NCI-H1694 treated with DMSO at 0.1 percent for 48 hours (cell line): ENCODE measurements around the gene HIGD1C.
"Not testable (repeated sequence)": the region's sequence is repeated elsewhere in the genome, so short reads cannot be mapped to it uniquely, and the experiment has no call there.

Experiments used
- DNase-seq: peaks from one replicate; lab custom pipeline; 2025; lab: John Stamatoyannopoulos, UW

HIGD1C gene

GRCh38 chr12:50952510-50952909 is at the start of gene HIGD1C:
Gene HIGD1C, plus strand, starts transcription at chr12:50952544. Its CDS starts 1,455 bp downstream, at chr12:50953999.
- no peak for DNase-seq

- DNase-seq = not testable (repeated sequence)
Observed at GRCh38 chr12:50908479-50908878, 43.9 kb upstream of the HIGD1C start.

- DNase-seq = not testable (repeated sequence)
Observed at GRCh38 chr12:50912361-50912760, 40.0 kb upstream of the HIGD1C start.

GRCh38 chr12:50913224-50913623 is 39.1 kb upstream of the HIGD1C start:
- no peak for DNase-seq

- DNase-seq = no peak
Observed at GRCh38 chr12:50914872-50915484, 37.4 kb upstream of the HIGD1C start.

GRCh38 chr12:50916292-50916691 is 36.1 kb upstream of the HIGD1C start:
- DNase-seq = no peak

- DNase-seq = no peak
Observed at GRCh38 chr12:50918584-50919316, 33.6 kb upstream of the HIGD1C start.

GRCh38 chr12:50922820-50923219 is 29.5 kb upstream of the HIGD1C start:
- no peak for DNase-seq

GRCh38 chr12:50923361-50924130 is 28.8 kb upstream of the HIGD1C start:
- DNase-seq = no peak

GRCh38 chr12:50924131-50924438 is 28.3 kb upstream of the HIGD1C start:
- DNase-seq = no peak

GRCh38 chr12:50924439-50925341 is 27.7 kb upstream of the HIGD1C start:
- DNase-seq = peak; percentile 78

GRCh38 chr12:50925342-50925651 is 27.0 kb upstream of the HIGD1C start:
- no peak for DNase-seq

GRCh38 chr12:50925920-50926319 is 26.4 kb upstream of the HIGD1C start:
- DNase-seq = no peak

- no peak for DNase-seq
Observed at GRCh38 chr12:50926415-50926814, 25.9 kb upstream of the HIGD1C start.

GRCh38 chr12:50926932-50927331 is 25.4 kb upstream of the HIGD1C start:
- DNase-seq = not testable (repeated sequence)

GRCh38 chr12:50927356-50927755 is 25.0 kb upstream of the HIGD1C start:
- DNase-seq = no peak

GRCh38 chr12:50927766-50928224 is 24.5 kb upstream of the HIGD1C start:
- no peak for DNase-seq

GRCh38 chr12:50928392-50928791 is 24.0 kb upstream of the HIGD1C start:
- DNase-seq = no peak

- no peak for DNase-seq
Observed at GRCh38 chr12:50929831-50930230, 22.5 kb upstream of the HIGD1C start.

GRCh38 chr12:50930477-50930876 is 21.9 kb upstream of the HIGD1C start:
- not testable (repeated sequence) for DNase-seq

- DNase-seq = no peak
Observed at GRCh38 chr12:50932787-50933280, 19.5 kb upstream of the HIGD1C start.
